DND-41 (cell line): ENCODE measurements around the gene SORT1.

Experiments used
- ATAC-seq: fragments of 200-7000 bp; cut with Tn5 transposase; 3 replicates; pipeline ENCODE4 v1.9.1; 2021; ENCODE audit warnings: low read depth; ENCODE audit not compliant: insufficient read depth
- DNase-seq: peaks from one replicate; pipeline ENCODE4 v3.0.0-alpha.2; 2020
- H2AFZ ChIP-seq: 2 replicates; pipeline ENCODE4 v1.6.0; 2012; ENCODE audit warnings: low read depth, low read length
- H3K27ac ChIP-seq: 2 replicates; pipeline ENCODE4 v1.5.1; 2012; ENCODE audit warnings: low read length, inconsistent platforms
- H3K27me3 ChIP-seq: fragments of 200-600 bp; sonication (generic); 2 replicates; pipeline ENCODE4 v1.6.0; 2012; ENCODE audit warnings: low read length, mild to moderate bottlenecking, inconsistent platforms; ENCODE audit not compliant: insufficient read depth, poor library complexity
- H3K36me3 ChIP-seq: 2 replicates; pipeline ENCODE4 v1.5.1; 2012; ENCODE audit warnings: low read length, inconsistent platforms; ENCODE audit not compliant: insufficient read depth
- H3K4me1 ChIP-seq: 2 replicates; pipeline ENCODE4 v1.5.1; 2012; ENCODE audit warnings: mild to moderate bottlenecking, low read length; ENCODE audit not compliant: insufficient read depth
- H3K4me2 ChIP-seq: 2 replicates; pipeline ENCODE4 v1.6.0; 2012; ENCODE audit warnings: mild to moderate bottlenecking, moderate library complexity, low read length, inconsistent platforms; ENCODE audit not compliant: insufficient read depth
- H3K4me3 ChIP-seq, 2 experiments: fragments of 200-600 bp in 1 of 2; shearing (Covaris generic) in 1 of 2; 2 replicates each; pipeline ENCODE4 v1.5.1; 2012 to 2016; ENCODE audit warnings: inconsistent platforms in 2 of 2, low read length in 2 of 2, mild to moderate bottlenecking in 2 of 2, low read depth in 1 of 2, moderate library complexity in 1 of 2
- H3K79me2 ChIP-seq: 2 replicates; pipeline ENCODE4 v1.6.0; 2012; ENCODE audit warnings: low read length, inconsistent platforms; ENCODE audit not compliant: insufficient read depth
- H3K9ac ChIP-seq: 2 replicates; pipeline ENCODE4 v1.6.0; 2012; ENCODE audit warnings: low read depth, mild to moderate bottlenecking, inconsistent platforms, low read length, moderate library complexity
- H3K9me3 ChIP-seq: 2 replicates; pipeline ENCODE4 v1.5.1; 2012; ENCODE audit warnings: low read length, moderate library complexity, mild to moderate bottlenecking, inconsistent platforms; ENCODE audit not compliant: insufficient read depth, severe bottlenecking
- H4K20me1 ChIP-seq: 2 replicates; pipeline ENCODE4 v1.6.0; 2012; ENCODE audit warnings: low read length; ENCODE audit not compliant: insufficient read depth
- CTCF ChIP-seq: IDR thresholded peaks from 2 replicates; pipeline ENCODE4 v1.5.1; 2012; ENCODE audit warnings: borderline replicate concordance, low read length, moderate library complexity, mild to moderate bottlenecking; ENCODE audit not compliant: poor library complexity, severe bottlenecking; ENCODE audit errors: extremely low read depth
- EZH2 ChIP-seq: IDR thresholded peaks from 3 replicates; pipeline ENCODE4 v1.6.1; 2012; ENCODE audit warnings: borderline replicate concordance, low read depth, mild to moderate bottlenecking, moderate library complexity, low read length, inconsistent platforms; ENCODE audit not compliant: severe bottlenecking

SORT1 gene

GRCh38 chr1:109391626-109392025 is 6.1 kb downstream of the SORT1 start:
- Histone ChIP-seq H4K20me1 (peaks cover 10% of the 10 kb centered on the region; the same call in 1 of the 2 replicates), H2AFZ (no peak overlapping the region), H3K4me2 (peak overlapping the region; percentile 23; the same call in 1 of the 2 replicates), H3K9me3 (no peaks in the 10 kb centered on the region), H3K4me3 (no peak overlapping the region), H3K36me3 (peaks cover 4% of the 10 kb centered on the region; the same call in 1 of the 2 replicates), H3K9ac (no peak overlapping the region), H3K4me1 (peaks cover 30% of the 10 kb centered on the region), H3K27ac (no peak overlapping the region), H3K79me2 (peaks cover 90% of the 10 kb centered on the region), H3K27me3 (no peaks in the 10 kb centered on the region)
- no peak for DNase-seq
- TF ChIP-seq EZH2 (no peak), CTCF (no peak)
- ATAC-seq: no peak

DNA sequence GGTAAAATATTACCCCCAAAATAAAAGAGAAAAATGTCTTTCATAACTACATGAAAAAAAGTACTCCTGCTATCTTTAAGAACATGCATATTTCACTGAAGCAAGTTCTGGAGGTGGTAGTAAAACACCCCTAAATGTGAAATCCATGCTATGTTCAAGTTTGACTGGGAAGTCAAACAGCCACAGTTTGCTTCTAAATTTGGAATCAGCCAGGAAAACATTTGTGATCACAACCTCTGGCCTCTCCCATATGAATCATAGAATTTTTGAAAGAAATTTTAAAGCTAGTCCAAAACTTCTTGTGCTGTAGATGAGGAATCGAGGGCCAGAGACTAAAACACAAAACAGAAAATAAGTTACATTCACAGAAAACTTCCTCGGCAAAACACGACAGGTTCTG is 6.6 kb downstream of the SORT1 start:
- Histone ChIP-seq H3K27ac (no peak overlapping the region), H3K36me3 (peaks cover 4% of the 10 kb centered on the region; the same call in 1 of the 2 replicates), H3K9ac (no peak overlapping the region), H3K27me3 (no peaks in the 10 kb centered on the region), H4K20me1 (peaks cover 12% of the 10 kb centered on the region; the same call in 1 of the 2 replicates), H2AFZ (no peak overlapping the region), H3K4me3 (no peak overlapping the region), H3K4me1 (peaks cover 25% of the 10 kb centered on the region), H3K79me2 (peaks cover 90% of the 10 kb centered on the region), H3K4me2 (no peak overlapping the region), H3K9me3 (no peaks in the 10 kb centered on the region)
- DNase-seq (no peak), ATAC-seq (no peak)
- TF ChIP-seq CTCF (no peak), EZH2 (no peak)

DNA sequence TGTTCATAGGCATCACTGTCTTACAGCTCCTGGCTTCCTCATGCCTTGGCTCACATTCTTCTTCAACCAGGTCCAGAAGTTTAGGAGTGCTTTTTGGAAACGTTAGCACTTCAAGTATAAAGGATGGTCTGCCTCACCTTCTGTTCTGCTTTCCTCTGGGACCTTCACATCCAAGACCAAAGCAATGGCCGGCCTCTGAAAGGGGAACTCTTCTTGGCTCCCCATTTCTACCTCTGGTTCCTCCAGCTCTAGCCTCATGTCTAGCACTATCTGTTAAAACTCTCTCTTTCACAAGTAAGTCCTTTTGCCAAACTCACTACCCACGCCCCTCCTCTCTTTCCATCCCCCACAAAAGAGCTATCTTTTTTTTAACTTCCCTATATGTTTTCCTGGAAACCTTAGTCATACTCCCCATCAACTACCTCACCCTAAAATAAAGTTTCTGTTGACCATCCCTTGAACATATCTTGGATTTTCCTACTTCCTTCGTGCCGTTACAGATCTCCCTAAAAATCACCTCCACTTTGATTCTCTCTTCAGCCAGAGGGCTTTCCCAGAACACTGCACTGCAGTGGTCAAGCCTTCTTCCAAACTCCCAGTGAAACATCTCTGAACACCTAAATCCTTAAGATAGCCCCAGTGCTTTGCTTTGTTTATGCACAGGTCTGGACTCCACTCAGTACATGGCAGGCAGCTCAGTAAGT is 7.9 kb downstream of the SORT1 start:
- DNase-seq (no peak), ATAC-seq (no peak)
- peaks cover 90% of the 10 kb centered on the region for H3K79me2 ChIP-seq
- H3K4me3 ChIP-seq: no peak overlapping the region
- H4K20me1 ChIP-seq: peaks cover 16% of the 10 kb centered on the region; the same call in 1 of the 2 replicates
- no peak overlapping the region for H2AFZ ChIP-seq
- H3K9ac ChIP-seq: no peak overlapping the region
- peaks cover 12% of the 10 kb centered on the region for H3K4me1 ChIP-seq
- H3K27me3 ChIP-seq: no peaks in the 10 kb centered on the region
- no peaks in the 10 kb centered on the region for H3K9me3 ChIP-seq
- TF ChIP-seq EZH2: no peak
- no peak overlapping the region for H3K4me2 ChIP-seq
- H3K27ac ChIP-seq: no peak overlapping the region
- H3K36me3 ChIP-seq: peaks cover 4% of the 10 kb centered on the region; the same call in 1 of the 2 replicates

DNA sequence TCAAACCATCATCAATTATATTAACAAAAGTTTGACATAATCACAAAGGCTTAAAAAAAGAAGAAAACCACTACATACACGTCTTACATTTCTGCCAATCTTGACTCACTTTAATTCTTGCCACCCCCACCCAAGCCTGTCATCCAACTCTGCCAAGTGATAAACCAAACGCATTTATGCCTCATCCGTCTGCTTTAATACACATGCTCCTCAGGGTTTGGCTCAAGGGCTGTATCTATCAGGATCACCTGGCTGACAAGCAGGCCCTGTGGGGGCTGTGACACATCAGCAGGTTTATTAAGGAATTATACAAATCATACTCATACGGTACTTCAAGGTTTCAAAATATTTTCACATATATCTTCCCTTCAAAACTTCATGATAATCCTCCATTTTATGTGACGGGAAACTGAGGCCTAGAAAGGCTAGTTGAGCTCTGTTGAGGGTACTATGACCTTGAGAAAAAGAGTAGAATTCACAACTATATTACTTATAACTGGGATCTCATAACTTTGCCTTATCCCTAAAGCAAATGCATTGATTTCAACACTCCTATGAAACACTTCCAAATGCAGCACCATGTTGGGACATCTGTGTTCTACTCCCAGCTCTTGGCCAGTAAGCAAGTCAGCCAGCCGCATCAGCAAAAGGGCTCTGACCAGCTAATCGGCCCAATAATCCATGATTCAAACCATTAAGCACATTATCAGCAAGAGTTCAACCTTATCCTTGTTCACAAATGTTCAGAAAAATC is 8.7 kb downstream of the SORT1 start:
- peaks cover 89% of the 10 kb centered on the region for H3K79me2 ChIP-seq
- H3K36me3 ChIP-seq: peaks cover 4% of the 10 kb centered on the region; the same call in 1 of the 2 replicates
- no peak overlapping the region for H3K9ac ChIP-seq
- H3K4me2 ChIP-seq: no peak overlapping the region
- peaks cover 7% of the 10 kb centered on the region; the same call in 1 of the 2 replicates for H3K4me1 ChIP-seq
- TF ChIP-seq CTCF (no peak), EZH2 (no peak)
- no peak overlapping the region for H2AFZ ChIP-seq
- H3K9me3 ChIP-seq: no peaks in the 10 kb centered on the region
- ATAC-seq (no peak), DNase-seq (no peak)
- no peak overlapping the region for H3K4me3 ChIP-seq
- H3K27me3 ChIP-seq: no peaks in the 10 kb centered on the region
- no peak overlapping the region for H3K27ac ChIP-seq
- H4K20me1 ChIP-seq: peaks cover 23% of the 10 kb centered on the region; the same call in 1 of the 2 replicates
